NCI-H2196 treated with DMSO at 0.1 percent for 48 hours (cell line): Measurements from ENCODE around the gene SLIT3.

ENCODE experiments used
- DNase-seq: peaks from one replicate; lab custom pipeline; 2025; ENCODE audit not compliant: unreplicated experiment; lab: John Stamatoyannopoulos, UW

The SLIT3 gene

DNA sequence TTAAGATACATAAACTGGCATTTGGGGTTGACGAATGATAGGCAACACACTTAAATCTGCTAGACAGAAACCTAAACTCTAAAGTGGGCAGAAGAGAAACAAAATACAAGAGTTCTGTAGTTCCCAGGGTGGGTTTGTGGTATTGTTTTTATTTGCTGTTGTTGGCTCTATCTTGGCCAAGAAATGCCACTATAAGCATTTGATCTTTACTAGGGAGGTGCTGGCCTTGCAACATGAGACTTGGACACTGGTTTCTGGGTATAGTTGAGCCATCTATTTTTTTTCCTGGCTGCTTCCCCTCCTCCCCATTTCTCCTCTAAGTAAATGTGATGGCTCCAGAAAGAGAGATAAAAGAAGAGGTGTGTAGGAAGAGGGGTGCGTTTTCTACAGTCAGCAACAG, 251.2 kb downstream of the SLIT3 start:
- DNase-seq, result no peak

DNA sequence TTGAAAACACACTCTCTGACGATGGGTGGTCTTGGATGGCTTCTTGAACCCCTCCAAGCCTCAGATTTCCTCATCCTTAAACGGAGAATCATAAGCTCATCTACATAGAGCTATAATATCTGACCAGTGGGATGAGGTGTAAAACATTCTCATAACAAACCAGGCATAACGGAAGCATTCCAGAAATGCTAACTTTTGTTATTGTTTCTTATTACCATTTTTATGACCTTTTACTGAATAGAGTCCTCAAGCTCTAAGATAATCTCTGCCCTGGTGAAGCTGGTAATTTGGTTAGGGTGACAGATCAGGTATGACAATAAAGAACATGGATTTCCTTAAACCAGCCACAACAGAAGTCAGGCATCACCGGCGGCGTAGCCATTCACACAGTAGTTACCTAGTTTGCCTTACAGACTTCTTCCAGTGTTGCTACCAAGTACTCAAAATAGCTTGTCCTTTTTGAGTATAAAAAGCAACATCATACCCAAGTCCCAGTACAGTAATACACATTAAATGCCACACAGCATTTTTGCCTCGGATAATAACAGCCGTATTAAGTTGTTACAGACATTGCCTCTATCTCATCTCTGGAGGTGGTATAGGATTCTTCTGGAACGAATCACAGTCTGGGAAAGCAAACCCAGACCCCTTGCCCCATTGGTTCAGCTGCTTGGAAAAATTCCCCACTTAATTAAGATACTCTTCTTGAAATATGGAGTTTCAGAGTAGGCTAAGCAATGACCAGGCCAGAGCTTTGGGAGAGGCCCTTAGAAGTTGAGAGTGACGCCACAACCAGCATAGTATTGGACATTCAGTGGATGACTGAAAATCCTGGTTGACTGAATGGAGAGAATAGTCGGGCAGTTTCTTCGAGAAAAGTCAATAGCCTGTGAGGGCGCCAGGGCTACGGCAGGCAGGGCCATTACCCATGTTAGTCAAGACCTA, 252.5 kb downstream of the SLIT3 start:
- no peak for DNase-seq

DNA sequence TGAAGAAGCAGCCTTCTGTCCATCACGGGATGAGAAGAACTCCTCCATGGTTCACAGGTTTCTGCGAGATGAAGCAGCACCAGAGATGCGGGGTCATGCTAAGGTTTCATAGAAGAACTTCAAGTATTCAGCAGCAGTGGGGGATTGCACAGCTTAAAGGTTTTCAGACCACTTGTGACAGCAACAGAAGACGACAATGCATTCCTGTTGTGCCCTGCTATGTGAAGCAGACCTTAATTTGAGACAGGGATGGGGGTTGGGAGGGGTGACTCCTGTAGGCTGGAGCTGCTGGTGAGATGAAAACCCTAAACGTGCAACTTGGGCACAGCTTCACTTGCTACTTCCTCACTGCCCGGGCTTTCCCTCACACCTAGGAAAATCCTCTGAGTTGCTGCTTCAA, 256.0 kb downstream of the SLIT3 start:
- DNase-seq, result no peak

DNA sequence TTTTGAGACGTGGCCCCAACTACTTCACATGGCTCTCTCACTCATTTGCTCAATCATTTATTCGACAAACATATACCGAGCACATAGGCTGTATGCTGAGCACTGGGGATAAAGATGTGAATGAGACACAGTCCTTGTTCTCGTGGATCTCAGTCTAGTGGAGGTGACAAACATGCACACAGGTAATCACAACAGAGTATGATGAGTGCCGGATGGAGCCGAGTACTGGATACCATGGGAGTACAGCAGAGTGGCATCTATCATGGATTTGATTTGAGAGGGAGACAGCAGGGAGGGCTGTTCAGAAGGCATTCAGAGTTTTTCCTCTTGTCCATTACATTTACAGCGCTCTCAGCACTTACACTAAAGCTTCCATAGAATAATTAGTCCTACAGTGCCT, 259.8 kb downstream of the SLIT3 start:
- no peak for DNase-seq

DNA sequence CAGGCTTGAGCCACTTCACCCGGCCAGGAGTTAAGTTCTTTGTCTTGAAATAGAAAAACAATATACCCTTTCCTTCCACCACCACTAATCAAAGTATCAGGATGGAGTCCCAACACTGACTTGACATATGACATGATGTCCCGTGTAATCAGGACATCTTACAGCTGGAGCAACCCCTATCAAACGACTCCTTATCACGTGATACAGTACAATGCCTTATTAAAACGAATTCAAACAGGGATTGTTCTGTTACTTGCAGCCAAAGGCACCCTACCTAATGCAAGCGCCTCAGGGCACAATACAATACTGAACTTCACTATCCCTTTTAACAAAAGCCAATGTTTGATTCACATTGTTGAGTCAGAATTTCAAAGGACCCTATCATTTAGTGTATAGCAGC, 261.3 kb downstream of the SLIT3 start:
- DNase-seq, result no peak

DNA sequence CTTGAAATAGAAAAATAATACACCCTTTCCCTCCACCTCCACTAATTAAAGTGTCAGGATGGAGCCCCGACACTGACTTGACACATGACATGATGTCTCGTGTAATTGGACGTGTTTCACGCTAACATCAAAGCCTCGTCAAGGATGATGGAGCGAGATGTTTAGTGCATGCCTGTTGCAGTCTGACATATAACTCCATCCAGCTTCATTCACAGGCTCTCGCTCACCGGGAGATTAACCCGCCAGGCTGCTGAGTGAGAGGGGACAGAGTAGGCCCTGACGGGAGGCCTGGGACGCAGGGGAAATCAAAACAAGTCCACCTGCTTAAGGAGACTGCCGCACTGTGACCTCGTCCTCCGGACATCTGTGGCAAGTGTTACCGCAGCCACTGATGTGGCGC, 263.5 kb downstream of the SLIT3 start:
- DNase-seq, result no peak

DNA sequence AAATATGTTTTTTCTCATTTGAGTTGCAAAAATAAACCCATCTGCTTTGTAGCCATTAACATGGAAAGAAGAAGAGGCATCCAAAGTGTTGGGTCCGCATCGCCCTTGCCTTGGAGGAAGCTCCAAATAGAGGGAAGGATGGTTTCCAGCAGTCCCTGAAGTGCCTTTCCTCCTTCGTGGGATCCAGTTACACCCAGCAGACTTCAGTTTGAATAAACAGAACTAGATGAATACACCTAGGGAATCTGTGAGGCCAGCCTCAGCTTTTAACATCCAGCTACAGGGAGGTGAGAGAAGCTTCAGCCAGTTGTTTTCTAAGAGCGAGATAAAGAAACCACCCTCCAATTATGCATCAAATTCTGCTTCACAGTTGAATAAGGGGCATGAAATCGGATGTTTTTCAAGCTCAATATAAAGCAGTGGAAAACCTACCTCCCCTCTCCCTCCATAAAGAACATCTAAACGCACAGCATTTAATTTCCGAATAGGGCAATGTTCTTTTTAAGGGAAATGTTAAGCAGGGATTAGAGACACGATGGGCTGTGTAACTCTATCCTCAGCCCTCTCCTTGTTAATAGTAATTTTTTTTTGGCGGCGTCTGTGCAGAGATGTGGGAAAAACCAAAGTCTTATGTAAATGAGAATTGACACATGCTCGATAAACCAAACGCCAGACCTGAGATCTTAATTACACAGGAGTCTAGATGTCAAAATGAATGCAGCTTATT, 264.7 kb downstream of the SLIT3 start:
- no peak for DNase-seq

DNA sequence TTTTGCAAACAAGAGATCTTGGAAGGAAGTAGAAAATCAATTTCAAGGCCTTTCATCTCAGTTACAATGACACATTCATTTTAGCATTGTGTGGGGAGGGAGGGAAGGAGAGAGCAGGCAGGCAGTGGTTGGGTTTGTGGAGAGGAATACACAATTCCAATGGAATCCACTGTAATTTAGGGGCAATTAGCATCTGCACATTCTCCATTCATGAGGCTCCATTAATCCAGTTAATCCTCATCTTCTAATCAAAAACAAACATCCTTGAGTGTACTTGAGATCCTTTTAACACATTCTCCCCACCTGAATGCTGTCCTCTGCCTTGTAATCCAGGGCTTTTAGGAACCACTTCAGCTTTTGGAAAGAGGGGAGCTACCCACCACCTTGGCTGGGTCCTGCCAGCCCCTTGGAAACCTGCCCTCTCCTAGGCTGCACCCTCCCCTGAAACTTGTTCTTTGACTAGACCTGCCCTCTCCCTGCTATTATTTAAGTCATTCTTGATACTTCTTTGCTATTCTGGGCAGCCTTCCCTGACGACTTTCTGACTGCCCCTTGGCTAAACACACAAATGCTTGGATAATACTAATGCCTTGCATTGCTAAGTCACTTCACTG, 271.2 kb downstream of the SLIT3 start:
- no peak for DNase-seq

DNA sequence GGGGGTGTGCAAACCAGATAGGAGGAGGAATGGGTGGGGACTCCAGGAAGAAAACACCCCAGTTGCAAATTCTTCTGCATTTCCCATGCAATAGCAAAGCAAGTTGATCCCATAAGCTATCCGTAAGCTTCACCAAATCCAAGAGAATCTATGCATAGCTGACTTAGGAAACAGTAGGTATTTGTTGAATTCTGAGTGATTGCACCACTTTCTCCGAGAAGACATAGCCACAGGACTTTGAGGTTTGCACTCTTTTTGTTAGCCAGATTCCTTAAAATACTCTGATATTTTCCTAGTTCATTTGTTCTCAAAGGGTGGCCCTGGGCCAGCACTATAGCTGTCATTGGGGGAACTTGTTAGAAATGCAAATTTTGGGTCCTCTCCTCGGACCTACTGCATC, 271.9 kb downstream of the SLIT3 start:
- DNase-seq, result no peak

DNA sequence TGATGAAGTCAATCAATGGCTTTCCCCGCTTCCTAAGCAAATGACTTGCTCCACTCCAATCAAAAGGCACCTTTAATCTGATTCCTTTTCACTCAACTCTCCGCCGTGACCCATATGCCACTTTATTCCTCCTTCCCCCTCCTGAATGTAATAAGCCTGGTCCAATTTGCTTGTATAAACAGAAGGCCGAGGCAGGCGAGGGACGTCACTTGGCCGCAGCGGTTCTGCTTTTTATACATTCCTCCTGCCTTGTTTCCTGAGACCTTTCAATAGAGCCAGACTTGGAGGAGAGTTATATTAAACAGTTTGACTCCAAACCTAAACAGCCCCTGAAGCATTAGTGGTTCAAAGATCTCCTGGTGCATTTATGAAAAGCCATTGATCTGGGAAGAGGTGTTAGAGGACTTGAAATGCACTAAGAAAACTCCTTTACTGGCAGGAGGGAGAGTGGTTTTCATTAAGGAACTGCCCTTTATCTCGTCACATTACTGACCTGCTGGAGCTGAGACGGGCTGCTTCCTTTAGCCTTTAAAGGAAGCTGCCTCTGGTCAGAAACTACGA, 273.4 kb downstream of the SLIT3 start:
- no peak for DNase-seq

DNA sequence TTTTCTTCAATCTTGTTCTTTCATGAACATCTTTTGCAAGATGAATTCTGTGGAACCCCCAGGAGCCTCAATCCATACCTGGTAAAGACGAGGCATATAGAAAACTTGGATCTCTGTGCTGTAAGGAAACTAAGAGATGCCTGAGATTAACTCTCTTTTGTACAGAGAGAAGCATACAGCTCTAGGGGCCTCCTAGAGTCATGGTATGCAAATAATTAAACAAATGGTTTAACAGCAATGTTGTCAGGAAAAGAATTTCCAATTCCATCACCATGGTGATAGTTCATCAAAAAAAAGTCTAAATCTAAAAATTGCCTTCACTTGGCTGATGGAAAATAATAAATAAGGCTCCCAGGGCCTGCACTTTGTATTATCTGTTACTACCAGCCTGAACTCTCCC, 275.4 kb downstream of the SLIT3 start:
- DNase-seq, result no peak

DNA sequence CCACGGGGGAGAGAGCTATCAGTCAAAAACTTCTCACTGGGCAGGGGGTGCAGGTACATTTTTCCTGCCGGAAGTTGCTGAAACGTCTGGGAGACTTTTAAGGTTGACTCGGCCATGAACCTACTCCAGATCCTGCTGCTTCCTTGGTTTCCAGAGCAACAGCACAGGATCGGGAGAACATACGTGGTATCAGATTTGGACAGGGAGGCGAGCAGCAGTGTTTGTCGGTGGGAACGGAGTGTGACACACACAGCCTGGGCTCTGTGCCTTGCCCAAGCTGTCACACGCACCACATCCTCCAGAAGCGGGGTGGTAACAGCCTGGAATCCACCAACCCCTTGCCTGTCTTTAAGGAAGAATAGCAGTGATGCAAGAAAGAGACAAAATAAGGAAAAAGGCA, 276.5 kb downstream of the SLIT3 start:
- no peak for DNase-seq

DNA sequence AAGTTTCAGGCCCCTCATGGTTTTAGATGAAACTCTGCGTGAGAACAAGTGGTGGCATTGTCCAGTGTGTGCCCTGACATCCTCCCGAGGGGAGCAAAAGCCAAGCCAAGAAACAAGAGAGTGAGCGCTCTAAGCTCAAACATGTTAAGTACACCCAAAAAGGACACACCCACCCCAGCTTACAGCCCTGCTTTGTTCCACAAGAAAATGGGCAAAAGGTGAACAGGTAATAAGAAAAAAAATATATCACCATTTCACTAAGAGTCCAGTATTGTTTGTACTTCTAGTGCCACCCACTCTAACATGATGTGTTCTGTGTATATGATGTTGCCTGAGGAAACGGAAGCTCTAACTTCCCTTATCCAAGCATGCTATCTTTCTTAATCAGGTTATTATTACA, 278.2 kb downstream of the SLIT3 start:
- no peak for DNase-seq

DNA sequence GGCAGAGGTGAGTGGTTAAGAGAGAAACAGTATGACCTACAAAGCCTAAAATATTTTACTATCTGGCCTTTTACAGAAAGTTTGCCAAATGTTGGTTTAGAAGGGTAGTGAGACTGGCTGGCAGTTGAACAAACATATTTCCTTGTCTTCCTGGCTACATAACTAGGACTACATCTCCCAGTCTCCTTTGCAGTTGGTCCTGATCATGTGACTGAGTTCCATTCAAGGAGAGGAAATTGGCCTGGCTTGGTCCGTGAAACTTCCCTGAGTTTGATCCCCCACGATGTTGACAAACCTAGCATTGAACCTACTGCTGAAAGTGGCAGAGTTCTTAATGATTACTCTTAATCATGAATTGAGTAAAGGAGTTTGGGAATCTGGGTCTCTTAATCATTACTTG, 280.8 kb downstream of the SLIT3 start:
- no peak for DNase-seq

DNA sequence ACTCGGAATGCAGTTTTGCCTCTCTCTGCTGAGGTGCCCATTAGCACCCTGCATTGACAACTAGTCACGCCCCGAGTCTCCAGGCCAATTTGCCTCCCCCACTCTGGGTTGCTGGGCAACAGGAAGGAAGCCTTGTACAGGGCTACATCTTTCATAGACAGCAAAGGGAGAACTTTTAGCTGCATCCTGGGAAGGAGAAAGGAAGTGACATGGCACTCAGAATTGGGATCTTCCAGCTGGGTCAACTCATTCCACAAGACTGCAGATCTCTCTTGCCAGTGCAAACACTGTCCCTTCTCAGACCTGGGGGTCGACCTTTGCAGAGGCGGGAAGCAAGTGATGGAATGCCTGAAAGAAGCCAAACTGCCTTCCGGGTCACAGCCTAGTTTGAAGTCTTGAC, 282.0 kb downstream of the SLIT3 start:
- DNase-seq, result no peak

DNA sequence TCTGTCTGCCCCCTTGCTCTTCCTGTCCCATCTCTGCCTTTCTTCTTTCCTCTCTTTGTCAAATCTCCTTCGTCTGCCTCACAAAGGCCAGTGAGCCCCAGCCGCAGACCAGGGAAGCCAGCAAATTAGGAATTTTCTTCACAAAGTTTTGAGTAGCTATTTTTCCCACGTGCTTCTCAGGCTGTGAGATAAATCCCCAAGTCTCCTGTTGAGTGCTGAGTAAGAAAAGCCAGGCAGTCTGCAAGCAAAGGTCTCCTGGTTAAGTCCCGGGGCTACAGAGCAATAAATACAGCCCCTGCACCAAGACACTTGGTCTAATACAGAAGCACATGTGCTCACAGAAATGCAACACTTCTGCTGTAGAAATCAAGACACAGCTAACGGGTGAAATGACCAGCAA, 284.9 kb downstream of the SLIT3 start:
- DNase-seq, result no peak

DNA sequence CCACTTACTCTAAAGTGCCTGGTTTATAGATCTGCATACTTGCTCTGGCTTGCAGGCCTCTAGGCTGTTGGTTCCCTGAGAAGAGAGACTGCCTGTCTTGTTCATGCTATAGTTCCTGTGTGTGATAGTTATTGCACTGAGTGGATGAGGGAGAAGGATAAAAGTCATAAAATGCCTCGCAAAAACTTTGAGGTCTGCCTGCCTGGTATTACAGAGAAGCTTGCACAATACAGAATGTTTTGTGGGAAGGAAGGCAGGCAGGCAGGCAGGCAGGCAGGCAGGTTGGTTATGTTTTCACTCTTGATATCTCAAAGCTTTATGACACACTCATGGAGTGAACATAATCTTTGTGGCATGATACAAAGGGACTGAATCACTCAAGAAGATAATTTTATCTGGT, 287.1 kb downstream of the SLIT3 start:
- DNase-seq, result no peak

DNA sequence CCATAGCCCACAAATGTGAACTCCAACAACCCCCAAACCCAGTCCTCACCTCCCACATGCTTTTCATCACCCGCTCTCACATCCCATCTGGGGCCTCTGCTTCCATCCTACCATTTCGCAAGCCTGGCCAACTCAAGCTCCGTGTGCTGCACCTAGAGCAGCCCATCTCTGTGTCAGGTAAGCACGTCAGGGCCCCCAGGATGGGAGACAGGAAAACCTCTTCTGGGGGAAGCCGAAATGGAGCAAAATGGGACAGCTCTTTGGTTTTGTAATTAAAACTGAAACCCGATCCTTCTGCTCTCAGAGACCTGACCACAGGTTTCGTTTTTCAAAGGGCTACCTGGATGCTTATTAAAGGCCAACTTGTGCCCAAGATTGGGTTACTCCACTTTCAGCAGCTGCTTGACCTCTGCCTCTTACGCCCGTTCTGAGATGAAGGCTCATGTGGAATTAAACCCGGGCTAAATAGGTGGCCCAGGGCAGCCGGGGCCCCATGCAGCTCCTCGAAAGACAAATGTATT, 287.7 kb downstream of the SLIT3 start:
- DNase-seq, result no peak

DNA sequence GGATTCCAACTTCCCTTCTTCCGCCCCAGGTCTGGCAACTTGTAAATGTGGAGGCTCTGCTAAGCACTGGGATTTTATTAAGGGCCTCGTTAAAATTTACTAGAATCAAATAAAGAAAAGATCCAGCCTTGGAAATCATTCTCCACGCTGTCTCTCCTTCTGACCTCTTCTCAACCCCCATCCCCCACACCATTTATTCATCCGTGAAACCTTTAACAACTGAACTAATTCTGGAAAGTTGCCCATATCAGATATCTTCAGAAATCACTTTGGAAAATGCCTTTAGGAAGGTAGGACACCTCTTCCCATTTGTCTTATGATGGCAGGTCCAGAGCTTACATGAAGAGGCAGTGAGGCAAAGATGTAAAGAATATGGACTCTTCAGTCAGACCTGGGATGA, 288.5 kb downstream of the SLIT3 start:
- no peak for DNase-seq

DNA sequence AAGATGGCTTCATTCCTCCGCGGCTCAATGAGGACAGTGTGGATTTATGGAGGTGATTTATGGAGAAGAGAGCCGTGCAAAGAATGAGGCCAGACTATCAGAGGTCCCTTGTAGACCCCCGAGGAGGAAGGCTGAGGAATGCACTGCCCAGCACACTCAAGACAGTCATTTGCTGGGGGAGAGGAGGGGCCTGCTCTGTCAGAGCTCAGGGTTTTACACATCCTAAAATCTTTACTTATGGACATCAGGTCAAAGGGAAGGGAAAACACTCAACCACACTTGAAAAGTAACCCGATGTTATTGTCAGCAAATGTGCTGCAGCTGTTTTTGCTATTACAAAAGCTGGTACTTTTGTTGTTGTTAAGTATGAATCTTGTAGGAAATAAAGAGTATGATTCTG, 289.5 kb downstream of the SLIT3 start:
- no peak for DNase-seq

DNA sequence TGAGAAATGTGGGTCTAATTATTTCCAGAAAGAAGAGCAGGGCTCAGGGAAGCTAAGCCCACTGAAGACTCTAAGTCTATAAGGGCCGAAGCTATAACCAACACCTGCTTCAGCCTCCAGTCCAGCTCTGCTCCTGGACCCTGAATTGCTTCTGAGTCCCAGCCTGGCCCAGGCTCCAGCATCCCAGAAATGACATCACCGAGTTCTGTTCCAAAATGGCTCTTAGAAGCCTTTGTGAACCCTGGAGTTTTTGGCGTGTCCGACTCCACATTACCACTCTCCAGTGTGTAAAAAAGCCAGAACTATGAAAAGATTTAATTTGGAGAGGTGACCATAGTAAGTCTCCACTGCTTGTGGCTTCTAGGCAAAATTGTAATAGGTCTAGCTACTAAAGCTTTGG, 289.9 kb downstream of the SLIT3 start:
- no peak for DNase-seq
